HL-60 (cell line): Measurements from ENCODE around the gene RAP1A.

ENCODE experiments used
- DNase-seq, 2 experiments: peaks; one replicate each; pipeline ENCODE4 v3.0.0-alpha.2; 2010 to 2020; ENCODE audit warnings: low read depth in 1 of 2, low spot score in 1 of 2
- H3K27ac ChIP-seq: fragments of 250-450 bp; sonication (Bioruptor Pico); replicated peaks from 2 replicates; pipeline ENCODE4 v1.5.1; 2020; ENCODE audit warnings: mild to moderate bottlenecking, moderate library complexity
- H3K27me3 ChIP-seq: fragments of 250-450 bp; sonication (Bioruptor Pico); 2 replicates; pipeline ENCODE4 v1.5.1; 2021; ENCODE audit warnings: mild to moderate bottlenecking, moderate library complexity; ENCODE audit not compliant: insufficient read depth, poor library complexity, severe bottlenecking
- H3K4me3 ChIP-seq: replicated peaks from 2 replicates; pipeline ENCODE4 v1.5.1; 2011; ENCODE audit warnings: mild to moderate bottlenecking, control low read depth, low read length; ENCODE audit not compliant: insufficient read depth
- CTCF ChIP-seq: IDR thresholded peaks from one replicate; pipeline ENCODE4 v1.5.1; 2011; ENCODE audit warnings: low read length, control low read depth, inconsistent platforms; ENCODE audit not compliant: insufficient read depth
- GABPA ChIP-seq: IDR thresholded peaks from 2 replicates; pipeline ENCODE4 v1.6.1; 2012; ENCODE audit warnings: low read depth
- POLR2AphosphoS5 ChIP-seq: IDR thresholded peaks from 2 replicates; pipeline ENCODE4 v1.6.1; 2012; ENCODE audit warnings: low read depth
- REST ChIP-seq: IDR thresholded peaks from 2 replicates; pipeline ENCODE4 v1.6.1; 2012; ENCODE audit warnings: low read depth; ENCODE audit not compliant: insufficient replicate concordance
- SPI1 ChIP-seq: IDR thresholded peaks from 2 replicates; pipeline ENCODE4 v1.6.1; 2012; ENCODE audit warnings: low read depth, mild to moderate bottlenecking, borderline replicate concordance

RAP1A gene

GRCh38 chr1:111750856-111751255 is 131.3 kb downstream of the RAP1A start:
- no peak overlapping the region for H3K27ac ChIP-seq
- no peak overlapping the region for H3K4me3 ChIP-seq
- TF ChIP-seq SPI1 (no peak), REST (no peak), GABPA (no peak), CTCF (no peak), POLR2AphosphoS5 (no peak)
- no peak for DNase-seq
- H3K27me3 ChIP-seq: no peaks in the 10 kb centered on the region

DNA sequence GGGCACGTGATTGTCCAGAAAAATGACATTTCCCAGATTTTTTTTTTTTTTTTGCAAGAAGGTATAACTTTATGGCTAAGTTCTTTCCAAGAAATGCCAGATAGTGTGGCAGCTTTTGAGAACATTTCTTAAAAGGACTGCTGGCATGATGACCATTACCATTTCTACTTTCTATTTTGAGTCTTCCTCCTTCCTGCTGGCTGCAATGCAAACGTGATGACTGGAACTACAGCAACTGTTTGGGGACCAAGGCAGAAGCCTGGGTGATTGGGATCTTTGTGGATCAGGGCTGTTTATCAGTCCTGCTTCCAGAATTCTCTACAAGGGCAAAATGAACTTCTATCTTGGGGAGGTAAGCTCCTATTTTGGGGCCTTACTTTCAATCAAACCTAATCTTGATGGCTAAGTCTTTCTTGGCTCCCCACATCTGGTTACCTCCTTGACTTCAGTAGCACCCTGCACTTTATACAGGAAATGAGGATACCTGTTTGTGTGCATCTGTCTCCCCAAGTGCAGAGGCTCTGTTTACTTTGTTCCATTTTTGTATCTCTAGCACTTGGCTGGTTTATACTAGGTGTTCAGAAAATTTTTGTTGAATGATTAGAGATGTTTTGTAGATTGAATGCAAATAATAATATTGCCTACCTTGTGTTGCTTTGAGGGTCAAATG is 132.5 kb downstream of the RAP1A start:
- no peak overlapping the region for H3K4me3 ChIP-seq
- H3K27me3 ChIP-seq: no peaks in the 10 kb centered on the region
- DNase-seq: no peak
- TF ChIP-seq POLR2AphosphoS5 (no peak), SPI1 (no peak), CTCF (no peak), REST (no peak)
- H3K27ac ChIP-seq: no peak overlapping the region

- Histone ChIP-seq H3K27me3 (no peaks in the 10 kb centered on the region), H3K4me3 (peak overlapping the region; percentile 93), H3K27ac (peak overlapping the region; percentile 82)
- TF ChIP-seq SPI1 (no peak), GABPA (no peak), POLR2AphosphoS5 (no peak), CTCF (no peak), REST (no peak)
- peak in 1 of 2 experiments; percentile 31 for DNase-seq
Observed at GRCh38 chr1:111754984-111755330, 135.4 kb downstream of the RAP1A start.
